WTC11 (cell line): ENCODE measurements around the gene ZSCAN21. TPM values are rescaled to one million over a fixed set of nuclear protein-coding genes. Genes with fewer than 3 reads are reported as not detected.

Experiments used
- ATAC-seq: fragments of 200-7000 bp; cut with Tn5 transposase; 2 replicates; pipeline ENCODE4 v1.10.0; 2021; ENCODE audit warnings: mild to moderate bottlenecking, moderate library complexity
- CTCF ChIA-PET: fragments of 300-600 bp; sonication (Branson Sonifier 250); formaldehyde crosslinking; loops from one replicate; lab custom pipeline; 2021; ENCODE audit warnings: antibody characterized with exemption; lab: Charles Lee
- POLR2A ChIA-PET: fragments of 350-600 bp; sonication (Branson Sonifier 250); formaldehyde crosslinking; loops from one replicate; lab custom pipeline; 2021; ENCODE audit warnings: antibody characterized with exemption; lab: Charles Lee
- DNase-seq: peaks from one replicate; pipeline ENCODE4 v3.0.0; 2021; ENCODE audit warnings: low spot score
- H3K27ac Mint-ChIP-seq: 2 replicates; pipeline ENCODE4 v1.8.0; 2021; ENCODE audit warnings: mixed read lengths
- H3K27me3 Mint-ChIP-seq: 2 replicates; pipeline ENCODE4 v1.8.0; 2021; ENCODE audit warnings: low read depth, mild to moderate bottlenecking, moderate library complexity, mixed read lengths
- H3K36me3 Mint-ChIP-seq: 2 replicates; pipeline ENCODE4 v1.8.0; 2021; ENCODE audit warnings: mixed read lengths
- H3K4me1 Mint-ChIP-seq: 2 replicates; pipeline ENCODE4 v1.8.0; 2022; ENCODE audit warnings: mixed read lengths
- H3K4me3 Mint-ChIP-seq: 2 replicates; pipeline ENCODE4 v1.8.0; 2021; ENCODE audit warnings: mild to moderate bottlenecking, moderate library complexity, mixed read lengths
- H3K9me3 Mint-ChIP-seq: 2 replicates; pipeline ENCODE4 v1.8.0; 2021; ENCODE audit warnings: mixed read lengths
- AR ChIP-seq: fragments of 250-450 bp; sonication (Bioruptor Pico); IDR thresholded peaks from 2 replicates; pipeline ENCODE4 v1.9.0; 2021; ENCODE audit warnings: mild to moderate bottlenecking
- ARID4B ChIP-seq: sonication (generic); formaldehyde crosslinking; IDR thresholded peaks from 2 replicates; pipeline ENCODE4 v1.8.0; 2023; ENCODE audit warnings: missing genetic modification reagents, mild to moderate bottlenecking, borderline replicate concordance
- ATF3 ChIP-seq: sonication (generic); formaldehyde crosslinking; conservative IDR thresholded peaks from 2 replicates; pipeline ENCODE4 v1.8.1; 2022; ENCODE audit warnings: mild to moderate bottlenecking, missing genetic modification reagents
- CBFB ChIP-seq: sonication (generic); formaldehyde crosslinking; IDR thresholded peaks from 2 replicates; pipeline ENCODE4 v1.8.1; 2022; ENCODE audit warnings: mild to moderate bottlenecking, low read depth, missing genetic modification reagents
- CDX4 ChIP-seq: fragments of 250-450 bp; sonication (Bioruptor Pico); IDR thresholded peaks from 2 replicates; pipeline ENCODE4 v1.9.0; 2021; ENCODE audit warnings: moderate library complexity, mild to moderate bottlenecking, inconsistent platforms, borderline replicate concordance
- E2F1 ChIP-seq: sonication (generic); formaldehyde crosslinking; IDR thresholded peaks from 2 replicates; pipeline ENCODE4 v1.8.0; 2022; ENCODE audit warnings: mild to moderate bottlenecking, missing genetic modification reagents
- FOXP1 ChIP-seq: sonication (generic); formaldehyde crosslinking; IDR thresholded peaks from 2 replicates; pipeline ENCODE4 v1.8.0; 2022; ENCODE audit warnings: missing genetic modification reagents, mild to moderate bottlenecking, moderate library complexity, borderline replicate concordance
- GABPB1 ChIP-seq: sonication (generic); formaldehyde crosslinking; IDR thresholded peaks from 2 replicates; pipeline ENCODE4 v1.8.1; 2023; ENCODE audit warnings: mild to moderate bottlenecking, missing genetic modification reagents
- JAZF1 ChIP-seq: fragments of 250-450 bp; sonication (Bioruptor Pico); IDR thresholded peaks from 2 replicates; pipeline ENCODE4 v1.9.0; 2021; ENCODE audit warnings: moderate library complexity, mild to moderate bottlenecking, inconsistent platforms
- JUN ChIP-seq: sonication (generic); formaldehyde crosslinking; IDR thresholded peaks from 2 replicates; pipeline ENCODE4 v1.8.0; 2023; ENCODE audit warnings: mild to moderate bottlenecking, missing genetic modification reagents
- MAX ChIP-seq: sonication (generic); formaldehyde crosslinking; IDR thresholded peaks from 2 replicates; pipeline ENCODE4 v1.8.0; 2022; ENCODE audit warnings: mild to moderate bottlenecking, missing genetic modification reagents
- MLX ChIP-seq: sonication (generic); formaldehyde crosslinking; IDR thresholded peaks from 2 replicates; pipeline ENCODE4 v1.8.1; 2023; ENCODE audit warnings: mild to moderate bottlenecking, missing genetic modification reagents, moderate library complexity
- MYBL2 ChIP-seq: sonication (generic); formaldehyde crosslinking; IDR thresholded peaks from 2 replicates; pipeline ENCODE4 v1.8.1; 2023; ENCODE audit warnings: mild to moderate bottlenecking, moderate library complexity, missing genetic modification reagents
- NFATC4 ChIP-seq: fragments of 250-450 bp; sonication (Bioruptor Pico); IDR thresholded peaks from 2 replicates; pipeline ENCODE4 v1.9.0; 2021; ENCODE audit warnings: mild to moderate bottlenecking
- NFE2L1 ChIP-seq: sonication (generic); formaldehyde crosslinking; IDR thresholded peaks from 2 replicates; pipeline ENCODE4 v1.8.1; 2023; ENCODE audit warnings: missing genetic modification reagents
- SMAD4 ChIP-seq: sonication (generic); formaldehyde crosslinking; IDR thresholded peaks from 2 replicates; pipeline ENCODE4 v1.8.0; 2022; ENCODE audit warnings: mild to moderate bottlenecking, missing genetic modification reagents
- STAT6 ChIP-seq: sonication (generic); formaldehyde crosslinking; conservative IDR thresholded peaks from 2 replicates; pipeline ENCODE4 v1.8.1; 2023; ENCODE audit warnings: mild to moderate bottlenecking, low read depth, missing genetic modification reagents, moderate library complexity
- USF1 ChIP-seq: sonication (generic); formaldehyde crosslinking; IDR thresholded peaks from 2 replicates; pipeline ENCODE4 v1.8.0; 2022; ENCODE audit warnings: mild to moderate bottlenecking, missing genetic modification reagents
- ZNF423 ChIP-seq: fragments of 250-450 bp; sonication (Bioruptor Pico); IDR thresholded peaks from 2 replicates; pipeline ENCODE4 v2.1.2; 2022; ENCODE audit warnings: mild to moderate bottlenecking, moderate library complexity
- ZNF512 ChIP-seq: sonication (generic); formaldehyde crosslinking; IDR thresholded peaks from 2 replicates; pipeline ENCODE4 v1.8.1; 2022; ENCODE audit warnings: missing genetic modification reagents, borderline replicate concordance
- total RNA-seq: library from RNA; stranded (reverse); gene quantifications from 3 replicates; pipeline ENCODE4 v1.2.3, GENCODE V29; 2021

Gene ZSCAN21
- total RNA-seq, 1 experiment from 2014 or later: 25.5 TPM

- no peak for ATAC-seq
- Mint-ChIP-seq H3K4me1 (no peaks in the 10 kb centered on the region), H3K36me3 (peaks cover 84% of the 10 kb centered on the region), H3K27ac (no peak overlapping the region), H3K9me3 (peaks cover 57% of the 10 kb centered on the region), H3K27me3 (peaks cover 13% of the 10 kb centered on the region), H3K4me3 (no peak overlapping the region)
- POLR2A ChIA-PET: no interaction called here
- DNase-seq: no peak
- CTCF ChIA-PET: no interaction called here
- TF ChIP-seq E2F1 (CRISPR knock-in tag) (no peak), NFATC4 (CRISPR knock-in tag) (no peak), FOXP1 (CRISPR knock-in tag) (no peak), GABPB1 (no peak), MYBL2 (CRISPR knock-in tag) (no peak), ZNF512 (CRISPR knock-in tag) (no peak), AR (CRISPR knock-in tag) (no peak), ZNF423 (CRISPR knock-in tag) (no peak), NFE2L1 (CRISPR knock-in tag) (no peak), CDX4 (CRISPR knock-in tag) (no peak), USF1 (CRISPR knock-in tag) (no peak), ATF3 (CRISPR knock-in tag) (no peak), MAX (CRISPR knock-in tag) (no peak), SMAD4 (CRISPR knock-in tag) (no peak), JUN (no peak), MLX (CRISPR knock-in tag) (no peak), CBFB (CRISPR knock-in tag) (no peak), JAZF1 (CRISPR knock-in tag) (no peak), STAT6 (CRISPR knock-in tag) (no peak), ARID4B (CRISPR knock-in tag) (no peak)
These were observed 22.9 kb downstream of the ZSCAN21 start for GRCh38 chr7:100072462-100072861.
